ENCODE data around the gene ADGRD2. TPM values are rescaled to one million over a fixed set of nuclear protein-coding genes. Genes with fewer than 3 reads are reported as not detected.

The ADGRD2 gene
- total and polyA plus RNA-seq, 4 donors, result not detected

GRCh38 chr9:124414612-124415011 is 35.6 kb upstream of the ADGRD2 start:
- H3K27me3 ChIP-seq (ENCODE audit: control insufficient read depth in 4 of 4, insufficient read depth in 4 of 4, low read length in 3 of 4), result no peaks in the 10 kb centered on the region
- peaks cover 0 to 26% (median 17%) of the 10 kb centered on the region in 4 donors for H3K4me1 ChIP-seq (ENCODE audit: control insufficient read depth in 4 of 4, insufficient read depth in 4 of 4, low read length in 3 of 4)
- H3K9ac ChIP-seq (ENCODE audit: low read depth in 1 of 2, low read length in 2 of 2), result peak overlapping the region; percentile 72 to 79
- DNase-seq (ENCODE audit: low spot score), result no peak
- H3K27ac ChIP-seq (ENCODE audit: low read depth in 1 of 2, low read length in 2 of 2), result peak overlapping the region; percentile 19 to 55
- H3K36me3 ChIP-seq (ENCODE audit: control insufficient read depth in 4 of 4, insufficient read depth in 3 of 4, low read depth in 1 of 4, low read length in 3 of 4), result peaks cover 3 to 28% (median 27%) of the 10 kb centered on the region in 4 donors
- no peaks in the 10 kb centered on the region for H3K9me3 ChIP-seq (ENCODE audit: control insufficient read depth in 4 of 4, low read length in 3 of 4)
- TF ChIP-seq ZBTB33 (IDR thresholded peaks at IDR 0.05), result no peak
- no peak for TF ChIP-seq TAF1 (conservative IDR thresholded peaks at IDR 0.05)
- no peak for TF ChIP-seq JUND (IDR thresholded peaks at IDR 0.05)
- TF ChIP-seq NR2F2 (IDR thresholded peaks at IDR 0.05), result no peak
- no peak for TF ChIP-seq RXRA (IDR thresholded peaks at IDR 0.05)
- TF ChIP-seq FOXA2 (IDR thresholded peaks at IDR 0.05), result no peak
- TF ChIP-seq RAD21 (IDR thresholded peaks at IDR 0.05), result no peak
- TF ChIP-seq YY1 (IDR thresholded peaks at IDR 0.05), result no peak
- no peak for TF ChIP-seq SP1 (IDR thresholded peaks at IDR 0.05)
- no peak for TF ChIP-seq HNF4G (IDR thresholded peaks at IDR 0.05)
- TF ChIP-seq REST (IDR thresholded peaks at IDR 0.05), result no peak
- TF ChIP-seq ATF3 (IDR thresholded peaks at IDR 0.05), result no peak
- no peak for TF ChIP-seq EGR1 (IDR thresholded peaks at IDR 0.05; ENCODE audit: low read depth in 2 of 2)
- no peak for TF ChIP-seq FOXA1 (IDR thresholded peaks at IDR 0.05)
- no peak for TF ChIP-seq GABPA (IDR thresholded peaks at IDR 0.05 in 1 of 2, conservative IDR thresholded peaks at IDR 0.05 in 1 of 2)
- TF ChIP-seq CTCF (IDR thresholded peaks at IDR 0.05; ENCODE audit: low read depth, low read length, missing input control), result no peak
- TF ChIP-seq MAX (IDR thresholded peaks at IDR 0.05), result no peak
- no peak for TF ChIP-seq HNF4A (conservative IDR thresholded peaks at IDR 0.05)
- peak overlapping the region; percentile 71 to 97 (median 94) for H3K4me3 ChIP-seq (ENCODE audit: low read depth in 1 of 3, low read length in 3 of 3)
- 12% methylated on average over 13 of the region's 13 CpGs for WGBS
